ENCODE measurements around the gene RAPGEF6.

RAPGEF6 gene

GRCh38 chr5:131426011-131426410 lies 209.0 kb downstream of the RAPGEF6 start:
- no peak for TF ChIP-seq CTCF (conservative IDR thresholded peaks at IDR 0.05; ENCODE audit: low read depth)
- no peak overlapping the region for H3K27ac ChIP-seq
- no peak for DNase-seq (ENCODE audit: low spot score)
- POLR2A ChIA-PET (ENCODE audit: low non-redundant PET) = no interaction called here
- CTCF ChIA-PET = no interaction called here

DNA sequence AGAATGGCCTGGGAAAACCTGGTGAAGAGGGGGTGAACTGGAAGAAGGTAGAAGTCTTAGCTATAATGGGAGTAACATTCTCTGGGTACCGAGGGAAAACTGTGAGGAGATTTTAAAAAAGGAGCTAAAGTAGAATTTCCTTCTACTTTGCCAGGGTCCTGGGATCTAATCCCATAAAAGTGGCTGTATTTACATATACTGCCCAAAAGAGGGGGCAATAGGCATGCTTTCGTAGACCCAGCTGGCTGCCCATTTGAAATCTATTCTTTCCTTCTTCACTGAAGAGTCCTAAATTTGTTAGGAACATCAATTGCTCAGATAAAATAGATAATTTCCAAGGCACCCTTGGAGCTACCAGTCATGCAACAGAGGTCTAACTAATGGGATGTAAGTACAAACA lies 212.0 kb downstream of the RAPGEF6 start:
- CTCF ChIA-PET = interaction anchor here (0.5 to 0.9 kb wide), 6 partner anchors 24 to 646 kb away, joined by 3 to 6 read pairs (median 4); no protein-coding TSS in a partner anchor
- DNase-seq (ENCODE audit: low spot score) = peak; percentile 37

GRCh38 chr5:131419877-131420276 lies 215.2 kb downstream of the RAPGEF6 start:
- no peak for DNase-seq (ENCODE audit: low spot score)
- H3K27ac ChIP-seq = no peak overlapping the region
- CTCF ChIA-PET = interaction anchor here (0.6 to 0.7 kb wide), 2 partner anchors 153 to 277 kb away, joined by 3 to 4 read pairs; no protein-coding TSS in a partner anchor
- TF ChIP-seq CTCF (conservative IDR thresholded peaks at IDR 0.05; ENCODE audit: low read depth) = no peak
- POLR2A ChIA-PET (ENCODE audit: low non-redundant PET) = interaction anchor here (0.5 to 0.6 kb wide), 2 partner anchors 52 to 759 kb away, joined by 5 to 16 read pairs; no protein-coding TSS in a partner anchor

More for the DNA sequence above, 212.0 kb downstream of the RAPGEF6 start:
- H3K27ac ChIP-seq = no peak overlapping the region
- POLR2A ChIA-PET (ENCODE audit: low non-redundant PET) = interaction anchor here (0.6 kb wide), 1 partner anchor 188 kb away, joined by 3 read pairs; no protein-coding TSS in a partner anchor
- peak; percentile 36 for TF ChIP-seq CTCF (conservative IDR thresholded peaks at IDR 0.05; ENCODE audit: low read depth)

DNA sequence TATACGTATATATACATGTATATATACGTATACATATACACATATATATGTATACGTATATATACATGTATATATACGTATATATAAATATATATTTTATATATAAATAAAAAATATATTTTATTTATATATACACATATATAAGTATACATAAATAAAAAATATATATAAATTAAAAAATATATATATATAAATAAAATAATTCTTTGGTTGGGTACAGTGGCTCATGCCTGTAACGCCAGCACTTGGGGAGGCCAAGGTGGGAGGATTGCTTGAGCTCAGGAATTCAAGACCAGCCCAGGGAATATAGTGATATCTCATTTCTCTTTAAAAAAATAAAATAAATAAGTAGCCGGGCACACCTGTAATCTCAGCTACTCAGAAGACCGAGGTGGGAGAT lies 216.2 kb downstream of the RAPGEF6 start:
- ChIA-PET POLR2A (ENCODE audit: low non-redundant PET) (no interaction called here), CTCF (interaction anchor here (0.7 kb wide), 1 partner anchor 324 kb away, joined by 4 read pairs; no protein-coding TSS in a partner anchor)
- no peak for DNase-seq (ENCODE audit: low spot score)
- no peak for TF ChIP-seq CTCF (conservative IDR thresholded peaks at IDR 0.05; ENCODE audit: low read depth)
- H3K27ac ChIP-seq = no peak overlapping the region

- CTCF ChIA-PET = no interaction called here
- peak; percentile 67 for DNase-seq (ENCODE audit: low spot score)
- peak; percentile 95 for TF ChIP-seq CTCF (conservative IDR thresholded peaks at IDR 0.05; ENCODE audit: low read depth)
- POLR2A ChIA-PET (ENCODE audit: low non-redundant PET) = no interaction called here
- H3K27ac ChIP-seq = no peak overlapping the region
These were observed 217.7 kb downstream of the RAPGEF6 start for GRCh38 chr5:131417240-131417869.

DNA sequence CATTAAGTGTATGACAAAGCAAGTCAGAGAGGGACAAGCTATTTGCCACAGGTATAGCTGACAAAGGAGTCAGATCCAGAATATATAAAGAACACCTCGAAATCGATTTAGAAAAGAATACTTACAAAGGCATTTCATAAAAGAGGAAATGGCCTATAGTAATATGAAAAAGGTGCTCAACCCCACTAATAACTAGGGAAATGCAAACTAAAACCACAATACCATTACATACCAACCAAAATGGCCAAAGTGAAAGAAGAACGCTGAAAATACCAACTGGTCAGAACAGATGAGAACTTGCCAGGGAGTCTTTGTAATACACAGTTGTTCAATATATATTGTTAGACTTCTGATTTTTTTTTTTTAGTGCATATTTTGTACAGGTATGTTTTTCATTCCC lies 218.3 kb downstream of the RAPGEF6 start:
- ChIA-PET CTCF (interaction anchor here (1.0 kb wide), 1 partner anchor 10 kb away, joined by 4 read pairs; no protein-coding TSS in a partner anchor), POLR2A (ENCODE audit: low non-redundant PET) (no interaction called here)
- no peak overlapping the region for H3K27ac ChIP-seq
- no peak for DNase-seq (ENCODE audit: low spot score)
- no peak for TF ChIP-seq CTCF (conservative IDR thresholded peaks at IDR 0.05; ENCODE audit: low read depth)

All from RWPE1 (cell line).